ENCODE data around the gene OSER1.

The OSER1 gene

GRCh38 chr20:44157061-44157460, 53.5 kb downstream of the OSER1 start:
- TF ChIP-seq REST (tag by site-specific recombination; IDR thresholded peaks at IDR 0.05) (peak; percentile 56; the same call in 1 of the 2 replicates), ZNF214 (tag by site-specific recombination; IDR thresholded peaks at IDR 0.05; ENCODE audit: borderline replicate concordance) (no peak)
- Histone ChIP-seq H3K4me3 (ENCODE audit: low read depth, low read length) (no peak overlapping the region), H3K4me1 (ENCODE audit: control insufficient read depth, insufficient read depth, low read length) (no peaks in the 10 kb centered on the region), H3K27ac (ENCODE audit: extremely low read depth, low read depth, low read length) (no peak overlapping the region), H3K36me3 (ENCODE audit: control insufficient read depth in 2 of 2, insufficient read depth in 1 of 2, low read length in 2 of 2) (no peaks in the 10 kb centered on the region), H3K9me3 (ENCODE audit: control insufficient read depth, insufficient read depth, low read depth, low read length) (no peaks in the 10 kb centered on the region)
- CTCF ChIA-PET = no interaction called here
- POLR2A ChIA-PET = no interaction called here

GRCh38 chr20:44154521-44155001, 56.0 kb downstream of the OSER1 start:
- ChIA-PET POLR2A (interaction anchor here (0.6 to 1.6 kb wide), 2 partner anchors 11 to 379 kb away, joined by 3 to 4 read pairs; no protein-coding TSS in a partner anchor), CTCF (interaction anchor here (0.7 to 2.6 kb wide), 4 partner anchors 34 to 63 kb away, joined by 3 to 10 read pairs (median 4); no protein-coding TSS in a partner anchor)
- no peak for TF ChIP-seq ZNF513 (tag by site-specific recombination; IDR thresholded peaks at IDR 0.05)
- no peak for TF ChIP-seq KLF10 (tag by site-specific recombination; IDR thresholded peaks at IDR 0.05)
- no peak for TF ChIP-seq ZNF791 (tag by site-specific recombination; IDR thresholded peaks at IDR 0.05)
- no peak for TF ChIP-seq ZNF549 (tag by site-specific recombination; IDR thresholded peaks at IDR 0.05)
- TF ChIP-seq ZFP3 (tag by site-specific recombination; IDR thresholded peaks at IDR 0.05; ENCODE audit: low read depth) = no peak
- no peak for TF ChIP-seq ZSCAN16 (tag by site-specific recombination; IDR thresholded peaks at IDR 0.05)
- TF ChIP-seq ZNF501 (tag by site-specific recombination; IDR thresholded peaks at IDR 0.05) = no peak
- TF ChIP-seq ZNF843 (tag by site-specific recombination; IDR thresholded peaks at IDR 0.05) = no peak
- TF ChIP-seq ZNF518A (tag by site-specific recombination; conservative IDR thresholded peaks at IDR 0.05; ENCODE audit: low read depth) = no peak
- no peak for TF ChIP-seq ZNF837 (tag by site-specific recombination; IDR thresholded peaks at IDR 0.05)
- no peak for TF ChIP-seq ZIC2 (tag by site-specific recombination; IDR thresholded peaks at IDR 0.05)
- TF ChIP-seq EGR2 (tag by site-specific recombination; IDR thresholded peaks at IDR 0.05; ENCODE audit: low read depth) = no peak
- TF ChIP-seq MYNN (tag by site-specific recombination; IDR thresholded peaks at IDR 0.05; ENCODE audit: borderline replicate concordance) = no peak
- TF ChIP-seq HOXA7 (CRISPR knock-in tag; IDR thresholded peaks at IDR 0.05; ENCODE audit: borderline replicate concordance) = no peak
- no peak for TF ChIP-seq ZNF560 (tag by site-specific recombination; IDR thresholded peaks at IDR 0.05; ENCODE audit: borderline replicate concordance)
- no peak for TF ChIP-seq ZFP37 (tag by site-specific recombination; IDR thresholded peaks at IDR 0.05)
- no peak for TF ChIP-seq BCL11A (tag by site-specific recombination; IDR thresholded peaks at IDR 0.05; ENCODE audit: low read depth)
- no peak for TF ChIP-seq ZNF785 (tag by site-specific recombination; IDR thresholded peaks at IDR 0.05)
- no peak for TF ChIP-seq SCRT2 (tag by site-specific recombination; IDR thresholded peaks at IDR 0.05)
- no peak for TF ChIP-seq ZNF292 (tag by site-specific recombination; IDR thresholded peaks at IDR 0.05; ENCODE audit: borderline replicate concordance, low read depth)
- Histone ChIP-seq H3K4me3 (ENCODE audit: low read depth, low read length) (no peak overlapping the region), H3K36me3 (ENCODE audit: control insufficient read depth in 2 of 2, insufficient read depth in 1 of 2, low read length in 2 of 2) (no peaks in the 10 kb centered on the region), H3K27ac (ENCODE audit: extremely low read depth, low read depth, low read length) (no peak overlapping the region), H3K4me1 (ENCODE audit: control insufficient read depth, insufficient read depth, low read length) (no peaks in the 10 kb centered on the region), H3K9me3 (ENCODE audit: control insufficient read depth, insufficient read depth, low read depth, low read length) (no peaks in the 10 kb centered on the region)

Data from HEK293 (cell line).